Endothelial cell of umbilical vein (primary cell): ENCODE results near the gene PPTC7. TPM values are rescaled to one million over a fixed set of nuclear protein-coding genes. Genes with fewer than 3 reads are reported as not detected.

ENCODE experiments used
- BruUV-seq: library from RNA; stranded (reverse); fragments of 400-500 nt; replicated peaks from 2 replicates; lab custom pipeline; 2021; lab: Mats Ljungman, UMichigan
- CTCF ChIA-PET: fragments of 300-600, 350-600 bp; sonication (Branson Sonifier 250); formaldehyde crosslinking; loops from one replicate; lab custom pipeline; 2021; ENCODE audit warnings: antibody characterized with exemption, inconsistent platforms; lab: Charles Lee
- POLR2A ChIA-PET: fragments of 300-600, 350-600 bp; sonication (Branson Sonifier 250); formaldehyde crosslinking; loops from one replicate; lab custom pipeline; 2021; ENCODE audit warnings: antibody characterized with exemption, inconsistent platforms; lab: Charles Lee
- DNase-seq: peaks from one replicate; pipeline ENCODE4 v3.0.0-alpha.2; 2011; ENCODE audit warnings: low read depth, low spot score
- FAIRE-seq: peaks from 2 replicates; lab custom pipeline; 2011; peaks lifted over from hg19 to GRCh38; lab: Jason Lieb, UNC
- H2AFZ ChIP-seq: 2 replicates; pipeline ENCODE4 v1.6.0; 2012; ENCODE audit warnings: low read depth, low read length, control low read depth, inconsistent platforms
- H3K27ac ChIP-seq: 2 replicates; pipeline ENCODE4 v1.5.1; 2011; ENCODE audit warnings: low read depth, mild to moderate bottlenecking, control low read depth, low read length, moderate library complexity; ENCODE audit not compliant: insufficient read depth
- H3K27me3 ChIP-seq, 2 experiments: 2 replicates each; pipeline versions ENCODE4 v1.6.0 to v1.6.1; 2011; ENCODE audit warnings: low read length in 2 of 2, mixed read lengths in 1 of 2; ENCODE audit not compliant: control insufficient read depth in 2 of 2, insufficient read depth in 2 of 2
- H3K36me3 ChIP-seq, 2 experiments: 2 replicates in 1 of 2; 3 replicates in 1 of 2; pipeline ENCODE4 v1.5.1; 2011; ENCODE audit warnings: low read length in 2 of 2, mild to moderate bottlenecking in 1 of 2, moderate library complexity in 1 of 2; ENCODE audit not compliant: control insufficient read depth in 2 of 2, insufficient read depth in 2 of 2; ENCODE audit errors: extremely low read depth in 1 of 2
- H3K4me1 ChIP-seq: 3 replicates; pipeline ENCODE4 v1.5.1; 2011; ENCODE audit warnings: mild to moderate bottlenecking, low read length; ENCODE audit not compliant: control insufficient read depth, insufficient read depth; ENCODE audit errors: extremely low read depth
- H3K4me2 ChIP-seq: 2 replicates; pipeline ENCODE4 v1.6.1; 2011; ENCODE audit warnings: low read length, control low read depth, mixed read lengths; ENCODE audit not compliant: insufficient read depth
- H3K4me3 ChIP-seq, 3 experiments: fragments of 200-600 bp in 1 of 3; sonication (generic), shearing (Covaris generic) in 1 of 3; replicated peaks in 1 of 3; 2 replicates each; pipeline ENCODE4 v1.5.1; 2011 to 2016; ENCODE audit warnings: control low read depth in 3 of 3, low read length in 3 of 3, mild to moderate bottlenecking in 2 of 3, inconsistent platforms in 1 of 3, low read depth in 1 of 3, moderate library complexity in 1 of 3; ENCODE audit not compliant: insufficient read depth in 1 of 3
- H3K79me2 ChIP-seq: 2 replicates; pipeline ENCODE4 v1.6.0; 2012; ENCODE audit warnings: low read length, inconsistent platforms; ENCODE audit not compliant: control insufficient read depth, insufficient read depth
- H3K9ac ChIP-seq: replicated peaks from 2 replicates; pipeline ENCODE3; 2011; ENCODE audit warnings: low read length, control low read depth; ENCODE audit not compliant: insufficient read depth; ENCODE audit errors: extremely low read depth
- H3K9me1 ChIP-seq: replicated peaks from 3 replicates; pipeline ENCODE4 v1.6.0; 2011; ENCODE audit warnings: mild to moderate bottlenecking, low read length; ENCODE audit not compliant: control insufficient read depth, insufficient read depth; ENCODE audit errors: extremely low read depth
- H3K9me3 ChIP-seq: replicated peaks from 2 replicates; pipeline ENCODE4 v1.5.1; 2012; ENCODE audit warnings: low read length, inconsistent platforms; ENCODE audit not compliant: control insufficient read depth, insufficient read depth
- H4K20me1 ChIP-seq: replicated peaks from 2 replicates; pipeline ENCODE3; 2011; ENCODE audit warnings: mild to moderate bottlenecking, low read length; ENCODE audit not compliant: control insufficient read depth, insufficient read depth; ENCODE audit errors: extremely low read depth
- CTCF ChIP-seq, 2 donors: IDR thresholded peaks; 1 replicate in 1 of 2; 2 replicates in 1 of 2; pipeline ENCODE4 v1.5.1; 2011; ENCODE audit warnings: low read length in 2 of 2, mild to moderate bottlenecking in 2 of 2, moderate library complexity in 2 of 2, control low read depth in 1 of 2, inconsistent platforms in 1 of 2, low read depth in 1 of 2; ENCODE audit not compliant: insufficient read depth in 1 of 2; ENCODE audit errors: extremely low read depth in 1 of 2
- EZH2 ChIP-seq: IDR thresholded peaks from 2 replicates; pipeline ENCODE4 v1.6.1; 2012; ENCODE audit warnings: borderline replicate concordance, low read depth, mild to moderate bottlenecking, moderate library complexity, low read length, inconsistent platforms; ENCODE audit not compliant: severe bottlenecking
- FOS ChIP-seq: IDR thresholded peaks from 2 replicates; pipeline ENCODE4 v1.6.1; 2011; ENCODE audit warnings: mild to moderate bottlenecking, low read length, moderate library complexity, borderline replicate concordance; ENCODE audit not compliant: insufficient read depth
- GATA2 ChIP-seq: IDR thresholded peaks from 2 replicates; pipeline ENCODE4 v1.7.0; 2011; ENCODE audit warnings: low read depth, mild to moderate bottlenecking, moderate library complexity, mixed read lengths, low read length; ENCODE audit not compliant: insufficient read length, insufficient read depth
- JUN ChIP-seq: IDR thresholded peaks from 2 replicates; pipeline ENCODE4 v1.6.1; 2011; ENCODE audit warnings: borderline replicate concordance, low read depth; ENCODE audit not compliant: insufficient read length, insufficient read depth
- MAX ChIP-seq: IDR thresholded peaks from 2 replicates; pipeline ENCODE4 v1.6.1; 2011; ENCODE audit not compliant: insufficient read depth, insufficient read length
- MYC ChIP-seq: IDR thresholded peaks from one replicate; pipeline ENCODE4 v1.6.1; 2011; ENCODE audit warnings: mild to moderate bottlenecking, low read depth, low read length
- POLR2A ChIP-seq: IDR thresholded peaks from 2 replicates; pipeline ENCODE4 v1.6.1; 2012; ENCODE audit warnings: low read depth, mild to moderate bottlenecking, control low read depth, low read length
- POLR2AphosphoS5 ChIP-seq: IDR thresholded peaks from 2 replicates; pipeline ENCODE4 v1.6.1; 2012; ENCODE audit warnings: low read depth, mild to moderate bottlenecking, control low read depth, low read length, moderate library complexity; ENCODE audit not compliant: insufficient read depth
- dilution Hi-C: fragments of 300-500 bp; cut with MboI; formaldehyde crosslinking; loops from one replicate; pipeline ENCODE4 v1.15.0; 2019; ENCODE audit warnings: low sequenced_read_pairs; ENCODE audit not compliant: extremely low pct_ligation_motif_present
- intact Hi-C: fragments of 100-400 bp; cut with micrococcal nuclease; formaldehyde crosslinking; loops from one replicate; pipeline ENCODE4 v1.10.0; 2022
- polyA plus RNA-seq, 4 experiments: library from polyadenylated mRNA; depleted of rRNA in 3 of 4; stranded (reverse) in 3 of 4; unstranded in 1 of 4; fragments of >200 nt; gene quantifications; 2 replicates each; pipeline versions ENCODE4 v1.2.1 to v1.2.3, GENCODE V29; 2011 to 2012; ENCODE audit warnings: missing spikeins in 1 of 4
- total RNA-seq: library from RNA; stranded (reverse); gene quantifications from 2 replicates; pipeline ENCODE4 v1.2.3, GENCODE V29; 2021

PPTC7 gene
- total and polyA plus RNA-seq, 2 donors (not counting 3 experiments of a cell fraction or from before 2014, with no cell fraction given): 8.4 to 15.2 TPM

- Histone ChIP-seq H3K4me1 (no peaks in the 10 kb centered on the region), H3K9me3 (no peaks in the 10 kb centered on the region), H3K36me3 (no peaks in the 10 kb centered on the region), H3K27ac (no peak overlapping the region), H3K4me2 (no peak overlapping the region), H3K79me2 (no peaks in the 10 kb centered on the region), H4K20me1 (no peaks in the 10 kb centered on the region), H3K4me3 (no peak overlapping the region), H3K9ac (no peak overlapping the region), H3K9me1 (no peaks in the 10 kb centered on the region), H3K27me3 (no peaks in the 10 kb centered on the region), H2AFZ (no peak overlapping the region)
- intact Hi-C loops: loop anchor here (2.0 kb wide), 2 partner anchors 29 to 313 kb away; no protein-coding TSS in a partner anchor
- FAIRE-seq (no peak), DNase-seq (no peak)
- BruUV-seq: no TSS peak
- POLR2A ChIA-PET: no interaction called here
- CTCF ChIA-PET: interaction anchor here (1.0 to 5.5 kb wide), 10 partner anchors 10 to 374 kb away, joined by 3 to 117 read pairs (median 4); partner anchors contain the start of genes ARPC3, FAM216A and GPN3
- dilution Hi-C loops: no loop called here
- TF ChIP-seq MAX: no peak
- no peak for TF ChIP-seq EZH2
- TF ChIP-seq POLR2AphosphoS5: no peak
- no peak for TF ChIP-seq GATA2
- TF ChIP-seq MYC: no peak
- TF ChIP-seq FOS: no peak
- no peak for TF ChIP-seq POLR2A
- TF ChIP-seq CTCF (IDR thresholded peaks at IDR 0.05; ENCODE audit: extremely low read depth in 1 of 2, insufficient read depth in 1 of 2, low read depth in 1 of 2, low read length in 2 of 2): no peak
- no peak for TF ChIP-seq JUN
Measured at GRCh38 chr12:110513842-110514241, 69.3 kb downstream of the PPTC7 start.
